Heart left ventricle (tissue), 13 donors: ENCODE data around the gene UBE4B.

Experiments used
- CTCF ChIP-seq, 12 donors: fragments of 200-600 bp; sonication (generic) in 4 of 12; IDR thresholded peaks; one replicate each; pipeline versions ENCODE4 v1.5.0 to v1.8.0; 2018 to 2022; ENCODE audit warnings: antibody characterized with exemption in 12 of 12, mild to moderate bottlenecking in 5 of 12
- POLR2A ChIP-seq, 2 donors: fragments of 450-650 bp; IDR thresholded peaks; one replicate each; pipeline ENCODE4 v1.6.1; 2017; ENCODE audit warnings: antibody characterized with exemption in 2 of 2, mild to moderate bottlenecking in 2 of 2, moderate library complexity in 2 of 2
- donor health status: ischemic (EF 13 %, LVEDD 7.1; RV severe dilation, severe dysfunction).
- donor health status: DM: no; HTN: yes; CAD: no.
- donor health status: DM: no; HTN: no; CAD: no.
- donor health status: ischemic (EF 25% LVEDD 6.9; RV normal size, moderate dysfunction).
- donor health status: ischemic (EF 25% LVEDD 5.7; RV mildly dilated, moderate dysfunction).
- donor health status: ischemic (EF 35%, LVEDD 5.7; RV mildly dilated, moderate dysfunction).
- donor health status: nonischemic (EF 11% LVEDD 7.7; RV severe dilation, severe dysfunction).
- donor health status: DM: yes; HTN: yes; CAD: no.
- donor health status: PGD.
- donor health status: ischemic (EF 29% LVEDD 5.4; RV normal size, mild dysfunction).
- donor health status: nonischemic (EF 23%, LVEDD 6.1; RV moderate dilation, normal function).

GRCh38 chr1:10104834-10105233 lies 72.1 kb downstream of the UBE4B start:
- TF ChIP-seq CTCF (IDR thresholded peaks at IDR 0.05) (no peak), POLR2A (IDR thresholded peaks at IDR 0.05) (no peak)
